NOMO-1 (cell line): Measurements from ENCODE around the gene MAP3K2.

Experiments
- DNase-seq, 2 experiments: peaks; one replicate each; lab custom pipeline; 2025; ENCODE audit not compliant: unreplicated experiment in 2 of 2; lab: John Stamatoyannopoulos, UW

The MAP3K2 gene

GRCh38 chr2:127408004-127408806 lies 20.4 kb upstream of the MAP3K2 start:
- peak; percentile 81 to 91 for DNase-seq

- no peak for DNase-seq
These were observed 19.9 kb upstream of the MAP3K2 start for GRCh38 chr2:127407661-127408003.

GRCh38 chr2:127407091-127407490 lies 19.3 kb upstream of the MAP3K2 start:
- no peak for DNase-seq

GRCh38 chr2:127406454-127406853 lies 18.7 kb upstream of the MAP3K2 start:
- no peak for DNase-seq

- DNase-seq = no peak
These were observed 17.5 kb upstream of the MAP3K2 start for GRCh38 chr2:127405255-127405610.

GRCh38 chr2:127404466-127405254 lies 16.9 kb upstream of the MAP3K2 start:
- DNase-seq = peak; percentile 64 to 85

- DNase-seq = no peak
These were observed 15.7 kb upstream of the MAP3K2 start for GRCh38 chr2:127403460-127403859.

- no peak for DNase-seq
These were observed 14.3 kb upstream of the MAP3K2 start for GRCh38 chr2:127401757-127402695.

GRCh38 chr2:127400897-127401756 lies 13.4 kb upstream of the MAP3K2 start:
- DNase-seq = no peak

GRCh38 chr2:127400533-127400896 lies 12.7 kb upstream of the MAP3K2 start:
- DNase-seq = no peak

GRCh38 chr2:127398239-127398590 lies 10.4 kb upstream of the MAP3K2 start:
- DNase-seq = peak; percentile 29 to 70

GRCh38 chr2:127397568-127398238 lies 9.9 kb upstream of the MAP3K2 start:
- DNase-seq = no peak

GRCh38 chr2:127394492-127394891 lies 6.7 kb upstream of the MAP3K2 start:
- no peak for DNase-seq

GRCh38 chr2:127392828-127393578 lies 5.2 kb upstream of the MAP3K2 start:
- no peak for DNase-seq

- DNase-seq = no peak
These were observed 4.5 kb upstream of the MAP3K2 start for GRCh38 chr2:127392133-127392827.

GRCh38 chr2:127389778-127390435 lies 2.1 kb upstream of the MAP3K2 start:
- peak; percentile 27 to 40 for DNase-seq

- peak in 1 of 2 experiments; percentile 69 for DNase-seq
These were observed 819 bp upstream of the MAP3K2 start for GRCh38 chr2:127388423-127389164.
